Neural progenitor cell (in vitro differentiated cells): ENCODE results near the gene TLE5.
"Not testable (repeated sequence)": the region's sequence is repeated elsewhere in the genome, so short reads cannot be mapped to it uniquely, and the experiment has no call there.

ENCODE experiments used
- CTCF ChIP-seq: fragments of 200-600 bp; sonication (generic); IDR thresholded peaks from 2 replicates; pipeline ENCODE4 v1.5.1; 2017; ENCODE audit warnings: antibody characterized with exemption, mild to moderate bottlenecking
- EZH2phosphoT487 ChIP-seq: fragments of 200-600 bp; sonication (generic); IDR thresholded peaks from 2 replicates; pipeline ENCODE4 v1.6.1; 2017; ENCODE audit warnings: antibody characterized with exemption

- not testable (repeated sequence) for TF ChIP-seq CTCF, EZH2phosphoT487
Observed at GRCh38 chr19:3089299-3089855, 27.1 kb upstream of the TLE5 start.
